HepG2 (cell line): ENCODE data around the gene CDH1. TPM values are rescaled to one million over a fixed set of nuclear protein-coding genes. Genes with fewer than 3 reads are reported as not detected.

Source experiments
- ARHGAP35 ChIP-seq: sonication (generic); formaldehyde crosslinking; IDR thresholded peaks from 2 replicates; pipeline ENCODE4 v1.9.0; 2022; ENCODE audit warnings: mild to moderate bottlenecking, inconsistent platforms, moderate library complexity, missing genetic modification reagents, borderline replicate concordance
- ARNTL ChIP-seq: sonication (generic); formaldehyde crosslinking; IDR thresholded peaks from 2 replicates; pipeline ENCODE4 v1.4.0; 2020; ENCODE audit warnings: mild to moderate bottlenecking, missing genetic modification reagents
- CREB3 ChIP-seq: sonication (generic); formaldehyde crosslinking; IDR thresholded peaks from 2 replicates; pipeline ENCODE4 v1.5.0; 2020; ENCODE audit warnings: missing genetic modification reagents
- DR1 ChIP-seq: sonication (generic); formaldehyde crosslinking; IDR thresholded peaks from 2 replicates; pipeline ENCODE4 v1.8.0; 2021; ENCODE audit warnings: mild to moderate bottlenecking, missing genetic modification reagents, inconsistent platforms
- EED ChIP-seq: sonication (generic); formaldehyde crosslinking; IDR thresholded peaks from 2 replicates; pipeline ENCODE4 v1.5.0; 2020; ENCODE audit warnings: mild to moderate bottlenecking, missing genetic modification reagents
- ELF3 ChIP-seq: IDR thresholded peaks from 2 replicates; pipeline ENCODE4 v1.6.1; 2016; ENCODE audit warnings: missing genetic modification reagents, missing compliant biosample characterization
- ESRRA ChIP-seq: sonication (generic); formaldehyde crosslinking; IDR thresholded peaks from 2 replicates; pipeline ENCODE4 v1.5.1; 2020; ENCODE audit warnings: mild to moderate bottlenecking, low read depth, missing genetic modification reagents
- FOSL2 ChIP-seq: sonication (generic); formaldehyde crosslinking; IDR thresholded peaks from 2 replicates; pipeline ENCODE4 v1.4.0; 2020; ENCODE audit warnings: missing genetic modification reagents
- LCORL ChIP-seq, 2 experiments: fragments of 450-650 bp in 1 of 2; sonication (generic) in 1 of 2; formaldehyde crosslinking in 1 of 2; IDR thresholded peaks; 2 replicates each; pipeline versions ENCODE4 v1.5.0 to v1.6.1; 2017 to 2020; ENCODE audit warnings: antibody characterized with exemption in 1 of 2, missing genetic modification reagents in 1 of 2
- MAZ ChIP-seq, 2 experiments: sonication (generic) in 1 of 2; formaldehyde crosslinking in 1 of 2; IDR thresholded peaks; 2 replicates each; pipeline versions ENCODE4 v1.5.0 to v1.6.1; 2012 to 2020; ENCODE audit warnings: low read depth in 2 of 2, mild to moderate bottlenecking in 2 of 2, borderline replicate concordance in 1 of 2, improper control_type of control experiment in 1 of 2, low read length in 1 of 2, missing genetic modification reagents in 1 of 2, moderate library complexity in 1 of 2
- MXD3 ChIP-seq: IDR thresholded peaks from 2 replicates; pipeline ENCODE4 v1.6.1; 2016; ENCODE audit warnings: mild to moderate bottlenecking, missing biosample characterization, missing genetic modification reagents
- NFKB2 ChIP-seq: sonication (generic); formaldehyde crosslinking; IDR thresholded peaks from 2 replicates; pipeline ENCODE4 v1.4.0; 2020; ENCODE audit warnings: missing genetic modification reagents, borderline replicate concordance
- PHF20 ChIP-seq: sonication (generic); formaldehyde crosslinking; IDR thresholded peaks from 2 replicates; pipeline ENCODE4 v1.5.0; 2020; ENCODE audit warnings: mild to moderate bottlenecking, missing genetic modification reagents
- PHF5A ChIP-seq: IDR thresholded peaks from one replicate; pipeline ENCODE4 v1.6.1; 2018; ENCODE audit warnings: low read depth, missing genetic modification reagents; ENCODE audit not compliant: unreplicated experiment
- SP1 ChIP-seq, 2 experiments: fragments of 450-650 bp in 1 of 2; sonication (generic) in 1 of 2; formaldehyde crosslinking in 1 of 2; IDR thresholded peaks; 2 replicates each; pipeline versions ENCODE4 v1.4.0 to v1.6.1; 2016 to 2020; ENCODE audit warnings: missing genetic modification reagents in 1 of 2
- SP140L ChIP-seq: sonication (generic); formaldehyde crosslinking; IDR thresholded peaks from 2 replicates; pipeline ENCODE4 v1.4.0; 2020; ENCODE audit warnings: missing genetic modification reagents, borderline replicate concordance
- TBX3 ChIP-seq: fragments of 450-650 bp; IDR thresholded peaks from 2 replicates; pipeline ENCODE4 v1.6.1; 2017; ENCODE audit warnings: antibody characterized with exemption, mild to moderate bottlenecking, inconsistent platforms, borderline replicate concordance
- ZFP90 ChIP-seq: sonication (generic); formaldehyde crosslinking; IDR thresholded peaks from 2 replicates; pipeline ENCODE4 v1.8.0; 2022; ENCODE audit warnings: missing genetic modification reagents, mild to moderate bottlenecking, inconsistent platforms, borderline replicate concordance
- ZMYM2 ChIP-seq: sonication (generic); formaldehyde crosslinking; IDR thresholded peaks from 2 replicates; pipeline ENCODE4 v1.8.0; 2022; ENCODE audit warnings: mild to moderate bottlenecking, missing genetic modification reagents
- ZNF296 ChIP-seq: sonication (generic); formaldehyde crosslinking; conservative IDR thresholded peaks from 2 replicates; pipeline ENCODE4 v1.5.0; 2020; ENCODE audit warnings: mild to moderate bottlenecking, missing genetic modification reagents
- ZNF451 ChIP-seq: sonication (generic); formaldehyde crosslinking; IDR thresholded peaks from 2 replicates; pipeline ENCODE4 v1.5.0; 2020; ENCODE audit warnings: mild to moderate bottlenecking, missing genetic modification reagents
- ZNF484 ChIP-seq: sonication (generic); formaldehyde crosslinking; IDR thresholded peaks from 2 replicates; pipeline ENCODE4 v1.5.1; 2020; ENCODE audit warnings: mild to moderate bottlenecking, low read depth, missing genetic modification reagents, borderline replicate concordance
- ZNF562 ChIP-seq: sonication (generic); formaldehyde crosslinking; IDR thresholded peaks from 2 replicates; pipeline ENCODE4 v1.8.0; 2022; ENCODE audit warnings: missing genetic modification reagents, borderline replicate concordance
- ZNF713 ChIP-seq: sonication (generic); formaldehyde crosslinking; IDR thresholded peaks from 2 replicates; pipeline ENCODE4 v1.4.0; 2020; ENCODE audit warnings: mild to moderate bottlenecking, missing genetic modification reagents
- ZNF850 ChIP-seq: sonication (generic); formaldehyde crosslinking; conservative IDR thresholded peaks from 2 replicates; pipeline ENCODE4 v1.9.0; 2021; ENCODE audit warnings: mild to moderate bottlenecking, missing genetic modification reagents
- ZNF878 ChIP-seq: sonication (generic); formaldehyde crosslinking; IDR thresholded peaks from 2 replicates; pipeline ENCODE4 v1.8.1; 2023; ENCODE audit warnings: mild to moderate bottlenecking, missing genetic modification reagents, moderate library complexity
- polyA plus RNA-seq, 8 experiments: library from polyadenylated mRNA; depleted of rRNA in 3 of 8; stranded (reverse) in 7 of 8; unstranded in 1 of 8; fragments of >200 nt; fragmentation: Illumina TruSeq in 4 of 8; extraction: Trizol in 4 of 8; gene quantifications; 2 replicates each; pipeline versions ENCODE4 v1.2.1 to v1.2.3, GENCODE V29; 2011 to 2016; ENCODE audit warnings: low read depth in 4 of 8, missing spikeins in 1 of 8, mixed read lengths in 1 of 8; ENCODE audit not compliant: insufficient read depth in 1 of 8
- total RNA-seq, 5 experiments: library from RNA; depleted of rRNA; stranded (reverse); fragments of >200 nt; fragmentation: Illumina TruSeq; extraction: Trizol; gene quantifications; 2 replicates each; pipeline ENCODE4 v1.2.3, GENCODE V29; 2016; ENCODE audit warnings: low read depth in 1 of 5
- TF ChIP-seq, protein P1 (sequence below): sonication (generic); formaldehyde crosslinking; conservative IDR thresholded peaks from 2 replicates; pipeline ENCODE4 v1.4.0; 2020; ENCODE audit warnings: missing genetic modification reagents
- TF ChIP-seq, protein P2 (sequence below): sonication (generic); formaldehyde crosslinking; IDR thresholded peaks from 2 replicates; pipeline ENCODE4 v1.5.0; 2020; ENCODE audit warnings: mild to moderate bottlenecking, low read depth, missing genetic modification reagents, borderline replicate concordance

CDH1 gene
- total and polyA plus RNA-seq, 2 of the 13 experiments (the other 11 are each of a cell fraction or from before 2014, with no cell fraction given), result 0.95 to 9.8 TPM

- TF ChIP-seq ZFP90 (no peak), ESRRA (CRISPR knock-in tag) (no peak), ZNF562 (no peak), ARNTL (CRISPR knock-in tag) (no peak), PHF5A (CRISPR knock-in tag) (no peak), EED (no peak), MXD3 (CRISPR knock-in tag) (no peak), TBX3 (no peak), ZMYM2 (0 out of 2 replicates have a peak, but pooled peaks have one; percentile 72), ZNF713 (CRISPR knock-in tag) (no peak), FOSL2 (CRISPR knock-in tag) (no peak), CREB3 (CRISPR knock-in tag) (no peak), LCORL (IDR thresholded peaks at IDR 0.05) (no peak), LCORL (CRISPR knock-in tag; IDR thresholded peaks at IDR 0.05) (no peak), ZNF296 (CRISPR knock-in tag) (no peak), ZNF850 (CRISPR knock-in tag) (no peak), ARHGAP35 (CRISPR knock-in tag) (no peak), NFKB2 (CRISPR knock-in tag) (no peak), PHF20 (CRISPR knock-in tag) (no peak), ZNF878 (CRISPR knock-in tag) (no peak), MAZ (IDR thresholded peaks at IDR 0.05; ENCODE audit: borderline replicate concordance, low read depth, low read length) (no peak), MAZ (CRISPR knock-in tag; IDR thresholded peaks at IDR 0.05; ENCODE audit: low read depth) (no peak), DR1 (no peak), SP140L (no peak), SP1 (IDR thresholded peaks at IDR 0.05) (no peak), SP1 (CRISPR knock-in tag; IDR thresholded peaks at IDR 0.05) (no peak), ZNF451 (CRISPR knock-in tag) (no peak), ELF3 (no peak), ZNF484 (CRISPR knock-in tag) (no peak)
- TF ChIP-seq, protein P1, sequence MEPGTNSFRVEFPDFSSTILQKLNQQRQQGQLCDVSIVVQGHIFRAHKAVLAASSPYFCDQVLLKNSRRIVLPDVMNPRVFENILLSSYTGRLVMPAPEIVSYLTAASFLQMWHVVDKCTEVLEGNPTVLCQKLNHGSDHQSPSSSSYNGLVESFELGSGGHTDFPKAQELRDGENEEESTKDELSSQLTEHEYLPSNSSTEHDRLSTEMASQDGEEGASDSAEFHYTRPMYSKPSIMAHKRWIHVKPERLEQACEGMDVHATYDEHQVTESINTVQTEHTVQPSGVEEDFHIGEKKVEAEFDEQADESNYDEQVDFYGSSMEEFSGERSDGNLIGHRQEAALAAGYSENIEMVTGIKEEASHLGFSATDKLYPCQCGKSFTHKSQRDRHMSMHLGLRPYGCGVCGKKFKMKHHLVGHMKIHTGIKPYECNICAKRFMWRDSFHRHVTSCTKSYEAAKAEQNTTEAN (CRISPR knock-in tag), result no peak
- TF ChIP-seq, protein P2, sequence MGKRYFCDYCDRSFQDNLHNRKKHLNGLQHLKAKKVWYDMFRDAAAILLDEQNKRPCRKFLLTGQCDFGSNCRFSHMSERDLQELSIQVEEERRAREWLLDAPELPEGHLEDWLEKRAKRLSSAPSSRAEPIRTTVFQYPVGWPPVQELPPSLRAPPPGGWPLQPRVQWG (CRISPR knock-in tag), result no peak
Measured at GRCh38 chr16:68790944-68791343, 53.9 kb downstream of the CDH1 start (continued).
